HuH-7.5 (cell line): ENCODE measurements around the gene KHK.
A peak's percentile ranks its signal among the peaks of the same experiment; 100 is the strongest.

Source experiments
- DNase-seq: peaks from one replicate; pipeline ENCODE4 v3.0.0; 2011; ENCODE audit warnings: low spot score

KHK gene

GRCh38 chr2:27086724-27087593, at the start of gene KHK:
KHK (plus strand) TSS chr2:27086772; CDS start chr2:27087260, 488 bp downstream.
- DNase-seq = peak; percentile 89

- no peak for DNase-seq
These were observed 48.6 kb upstream of the KHK start for GRCh38 chr2:27038012-27038411.

GRCh38 chr2:27038631-27039339, 47.8 kb upstream of the KHK start:
- no peak for DNase-seq

- DNase-seq = no peak
These were observed 47.1 kb upstream of the KHK start for GRCh38 chr2:27039426-27039825.

GRCh38 chr2:27039871-27040270, 46.7 kb upstream of the KHK start:
- DNase-seq = no peak

GRCh38 chr2:27040282-27040681, 46.3 kb upstream of the KHK start:
- DNase-seq = no peak

GRCh38 chr2:27041752-27042151, 44.8 kb upstream of the KHK start:
- DNase-seq = no peak

GRCh38 chr2:27042159-27042661, 44.4 kb upstream of the KHK start:
- DNase-seq = no peak

GRCh38 chr2:27042985-27043634, 43.5 kb upstream of the KHK start:
- no peak for DNase-seq

- peak; percentile 54 for DNase-seq
These were observed 36.9 kb upstream of the KHK start for GRCh38 chr2:27049422-27050280.

GRCh38 chr2:27050281-27050995, 36.1 kb upstream of the KHK start:
- DNase-seq = peak; percentile 83

GRCh38 chr2:27050996-27051901, 35.3 kb upstream of the KHK start, which contains the start of gene AGBL5:
AGBL5 (plus strand) TSS chr2:27051668; CDS start chr2:27052959, 1,291 bp downstream.
- DNase-seq = peak; percentile 98

- no peak for DNase-seq
These were observed 34.5 kb upstream of the KHK start for GRCh38 chr2:27051902-27052645.

GRCh38 chr2:27053321-27053720, 33.3 kb upstream of the KHK start:
- no peak for DNase-seq

- DNase-seq = no peak
These were observed 32.8 kb upstream of the KHK start for GRCh38 chr2:27053776-27054175.

- DNase-seq = no peak
These were observed 31.9 kb upstream of the KHK start for GRCh38 chr2:27054721-27055120.

GRCh38 chr2:27057184-27057583, 29.4 kb upstream of the KHK start:
- DNase-seq = no peak

- no peak for DNase-seq
These were observed 28.4 kb upstream of the KHK start for GRCh38 chr2:27058210-27058609.
